Ovary (tissue), 9 donors: ENCODE data around the gene CNNM3. TPM values are rescaled to one million over a fixed set of nuclear protein-coding genes. Genes with fewer than 3 reads are reported as not detected.

ENCODE experiments used
- DNase-seq, 5 donors: peaks; one replicate each; pipeline ENCODE4 v3.0.0-alpha.2; 2019 to 2020
- H3K27ac ChIP-seq, 2 donors: fragments of 200-600 bp; one replicate each; pipeline versions ENCODE4 v1.5.1 to v1.8.0; 2019 to 2022
- H3K27me3 ChIP-seq: fragments of 200-600 bp; one replicate; pipeline ENCODE4 v1.8.0; 2022
- H3K36me3 ChIP-seq: fragments of 200-600 bp; sonication (generic); one replicate; pipeline ENCODE4 v1.5.1; 2019
- H3K4me1 ChIP-seq: one replicate; pipeline ENCODE4 v1.8.1; 2013; ENCODE audit warnings: mild to moderate bottlenecking, moderate library complexity; ENCODE audit not compliant: insufficient read depth
- H3K4me3 ChIP-seq: fragments of 200-600 bp; sonication (generic); one replicate; pipeline ENCODE4 v1.5.1; 2017
- H3K9me3 ChIP-seq, 2 donors: fragments of 200-600 bp in 1 of 2; sonication (generic) in 1 of 2; one replicate each; pipeline versions ENCODE4 v1.5.1 to v1.8.1; 2013 to 2019; ENCODE audit warnings: mild to moderate bottlenecking in 1 of 2, moderate library complexity in 1 of 2
- CTCF ChIP-seq, 3 donors: fragments of 450-650 bp in 2 of 3; fragments of 200-600 bp in 1 of 3; IDR thresholded peaks; one replicate each; pipeline versions ENCODE4 v1.5.1 to v1.8.0; 2016 to 2022; ENCODE audit warnings: antibody characterized with exemption in 3 of 3, mild to moderate bottlenecking in 1 of 3
- EP300 ChIP-seq: sonication (generic); formaldehyde crosslinking; IDR thresholded peaks from one replicate; pipeline ENCODE4 v1.6.1; 2017; ENCODE audit warnings: antibody characterized with exemption
- POLR2A ChIP-seq: fragments of 450-650 bp; IDR thresholded peaks from one replicate; pipeline ENCODE4 v1.6.1; 2017; ENCODE audit warnings: antibody characterized with exemption, mild to moderate bottlenecking, moderate library complexity
- WGBS, 3 donors: extraction: QIAGEN DNeasy Blood & Tissue Kit in 1 of 3; methylation state at CpG; one replicate each; pipeline versions ENCODE4 v1.1.5 to v1.1.7; 2013 to 2017; 5-methylcytosine and 5-hydroxymethylcytosine counted together
- intact Hi-C, 4 donors: fragments of 100-400 bp; cut with DNase I; formaldehyde crosslinking; loops; one replicate each; pipeline versions ENCODE4 v1.11.0 to v1.15.1; 2022 to 2023
- polyA plus RNA-seq, 2 donors: library from polyadenylated mRNA; stranded (reverse); fragments of 200-250 nt in 1 of 2; fragments of 350-450 nt in 1 of 2; fragmentation: Illumina TruSeq in 1 of 2; extraction: RNeasy Lipid Tissue Mini Kit (QIAGEN cat#74804) in 1 of 2; gene quantifications; one replicate each; pipeline ENCODE4 v1.2.3, GENCODE V29; 2013 to 2014
- total RNA-seq, 7 donors: library from RNA; depleted of rRNA in 2 of 7; stranded (reverse); fragments of >200 nt in 2 of 7; fragmentation: NEBNext Ultra II Directional in 3 of 7; extraction: Animal tissue kit (Norgen Biotek cat#: 25700) in 3 of 7; gene quantifications; one replicate each; pipeline versions ENCODE4 v1.1.0 to v1.2.4, GENCODE V29; 2016 to 2023
- donor health status: DM: no; HTN: no; CAD: no; lungs with moderate emphysema.
- donor health status: DM: no; HTN: no; CAD: no.
- donor health status: Bipolar disorder and iron deficiency.
- donor health status: DM: yes; HTN: yes; CAD: no.
- donor health status: DM: no; HTN: no; CAD: no.
- donor health status: DM: yes; HTN: yes; CAD: no.

CNNM3 gene
- total and polyA plus RNA-seq, 9 donors: 13.0 to 23.1 (median 16.6) TPM

GRCh38 chr2:96824079-96824870 is 8.2 kb downstream of the CNNM3 start:
- peaks cover 4% of the 10 kb centered on the region for H3K4me1 ChIP-seq
- TF ChIP-seq CTCF (IDR thresholded peaks at IDR 0.05): no peak
- TF ChIP-seq EP300: no peak
- no peak for TF ChIP-seq POLR2A
- no peaks in the 10 kb centered on the region for H3K27me3 ChIP-seq
- intact Hi-C loops: loop anchor here in 1 of 4 donors (2.0 kb wide), 1 partner anchor 63 kb away; the partner anchor contains the start of gene CNNM4
- no peaks in the 10 kb centered on the region for H3K36me3 ChIP-seq
- H3K27ac ChIP-seq: no peak overlapping the region
- 33 to 41% (median 35%) methylated on average over 6 of the region's 6 CpGs for WGBS, 3 donors
- no peak overlapping the region for H3K4me3 ChIP-seq
- H3K9me3 ChIP-seq: no peaks in the 10 kb centered on the region
- DNase-seq: no peak

DNA sequence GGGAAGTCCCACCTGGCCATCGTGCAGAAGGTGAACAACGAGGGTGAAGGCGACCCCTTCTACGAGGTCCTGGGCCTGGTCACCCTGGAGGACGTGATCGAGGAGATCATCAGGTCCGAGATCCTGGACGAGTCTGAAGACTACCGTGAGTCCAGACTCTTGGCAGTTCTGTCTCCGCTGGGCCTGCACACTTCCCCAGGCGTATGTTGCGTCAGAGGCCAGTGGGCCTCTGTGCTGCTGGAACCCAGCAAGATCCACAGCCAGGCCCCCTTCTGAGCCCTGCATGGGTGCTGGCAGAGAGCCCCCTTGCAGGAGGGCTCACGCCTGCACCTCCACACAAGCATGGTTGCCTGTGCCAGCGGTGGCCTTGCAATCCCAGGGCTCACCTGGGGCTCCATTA is 9.0 kb downstream of the CNNM3 start:
- DNase-seq: no peak
- Histone ChIP-seq H3K4me1 (peaks cover 3% of the 10 kb centered on the region), H3K27ac (no peak overlapping the region), H3K36me3 (no peaks in the 10 kb centered on the region), H3K4me3 (no peak overlapping the region), H3K27me3 (no peaks in the 10 kb centered on the region), H3K9me3 (no peaks in the 10 kb centered on the region)
- 90 to 95% (median 94%) methylated on average over 14 of the region's 14 CpGs for WGBS, 3 donors
- intact Hi-C loops: loop anchor here in 1 of 4 donors (2.0 kb wide), 1 partner anchor 64 kb away; the partner anchor contains the start of gene CNNM4
- TF ChIP-seq EP300 (no peak), POLR2A (no peak), CTCF (IDR thresholded peaks at IDR 0.05) (no peak)

GRCh38 chr2:96826546-96827278 is 10.6 kb downstream of the CNNM3 start:
- no peak for DNase-seq
- WGBS, 3 donors: 88 to 90% (median 90%) methylated on average over 22 of the region's 22 CpGs
- Histone ChIP-seq H3K36me3 (no peaks in the 10 kb centered on the region), H3K27ac (no peak overlapping the region), H3K4me1 (peaks cover 3% of the 10 kb centered on the region), H3K9me3 (no peaks in the 10 kb centered on the region), H3K27me3 (no peaks in the 10 kb centered on the region), H3K4me3 (no peak overlapping the region)
- TF ChIP-seq POLR2A: no peak
- TF ChIP-seq EP300: no peak
- TF ChIP-seq CTCF (IDR thresholded peaks at IDR 0.05): no peak
- intact Hi-C loops: no loop called here

GRCh38 chr2:96828436-96828835 is 12.4 kb downstream of the CNNM3 start:
- peaks cover 11% of the 10 kb centered on the region for H3K4me1 ChIP-seq
- no peak for DNase-seq
- H3K9me3 ChIP-seq: no peaks in the 10 kb centered on the region
- H3K4me3 ChIP-seq: no peak overlapping the region
- TF ChIP-seq POLR2A (no peak), EP300 (no peak), CTCF (IDR thresholded peaks at IDR 0.05) (no peak)
- intact Hi-C loops: no loop called here
- H3K27me3 ChIP-seq: no peaks in the 10 kb centered on the region
- WGBS, 3 donors: 94 to 96% (median 95%) methylated on average over 14 of the region's 14 CpGs
- no peaks in the 10 kb centered on the region for H3K36me3 ChIP-seq
- no peak overlapping the region for H3K27ac ChIP-seq
